OCI-LY7 (cell line): ENCODE data around the gene ISCU. TPM values are rescaled to one million over a fixed set of nuclear protein-coding genes. Genes with fewer than 3 reads are reported as not detected.

Source experiments
- BruUV-seq: library from RNA; stranded (reverse); fragments of 400-500 nt; replicated peaks from 2 replicates; lab custom pipeline; 2021; lab: Mats Ljungman, UMichigan
- CTCF ChIA-PET: fragments of 300-600 bp; sonication (Branson Sonifier 250); formaldehyde crosslinking; loops from one replicate; lab custom pipeline; 2022; ENCODE audit warnings: antibody characterized with exemption; ENCODE audit not compliant: unreplicated experiment; lab: Charles Lee
- POLR2A ChIA-PET: fragments of 300-600 bp; sonication (Branson Sonifier 250); formaldehyde crosslinking; loops from one replicate; lab custom pipeline; 2022; ENCODE audit warnings: antibody characterized with exemption; lab: Charles Lee
- DNase-seq: peaks from one replicate; pipeline ENCODE4 v3.0.0-alpha.2; 2015; ENCODE audit warnings: low spot score
- H2AFZ ChIP-seq: fragments of 200-600 bp; sonication (generic), shearing (Covaris generic); 2 replicates; pipeline ENCODE4 v1.6.1; 2014; ENCODE audit warnings: mild to moderate bottlenecking, antibody characterized with exemption, low read length, moderate library complexity
- H3K27ac ChIP-seq: fragments of 200-600 bp; sonication (generic); 2 replicates; pipeline ENCODE4 v1.5.1; 2014; ENCODE audit warnings: mixed run types, low read depth, mild to moderate bottlenecking, moderate library complexity, low read length, inconsistent platforms; ENCODE audit not compliant: poor library complexity, severe bottlenecking
- H3K36me3 ChIP-seq: fragments of 200-600 bp; sonication (generic); 2 replicates; pipeline ENCODE4 v1.6.1; 2014; ENCODE audit warnings: mild to moderate bottlenecking, antibody characterized with exemption, low read length, moderate library complexity, mixed read lengths; ENCODE audit not compliant: insufficient read depth
- H3K4me1 ChIP-seq: fragments of 200-600 bp; sonication (generic); 2 replicates; pipeline ENCODE4 v1.5.1; 2014; ENCODE audit warnings: mild to moderate bottlenecking, low read length; ENCODE audit not compliant: insufficient read depth, poor library complexity, severe bottlenecking
- H3K4me2 ChIP-seq: fragments of 200-600 bp; sonication (generic); 2 replicates; pipeline ENCODE4 v1.6.1; 2014; ENCODE audit warnings: mild to moderate bottlenecking, low read length
- H3K4me3 ChIP-seq: fragments of 200-600 bp; sonication (generic); 2 replicates; pipeline ENCODE4 v1.5.1; 2014; ENCODE audit warnings: mild to moderate bottlenecking, low read depth, low read length; ENCODE audit not compliant: poor library complexity, severe bottlenecking
- H3K79me2 ChIP-seq: fragments of 200-600 bp; sonication (generic); 2 replicates; pipeline ENCODE4 v1.6.1; 2016; ENCODE audit warnings: low read depth, mild to moderate bottlenecking, low read length, moderate library complexity, mixed read lengths; ENCODE audit not compliant: insufficient read depth
- H3K9me2 ChIP-seq: fragments of 200-600 bp; sonication (generic); 2 replicates; pipeline ENCODE4 v1.6.1; 2016; ENCODE audit warnings: mild to moderate bottlenecking, low read length, mixed read lengths; ENCODE audit not compliant: insufficient read depth
- H3K9me3 ChIP-seq: fragments of 200-600 bp; sonication (generic); 2 replicates; pipeline ENCODE4 v1.6.1; 2014; ENCODE audit warnings: mild to moderate bottlenecking, mixed run types, low read length, mixed read lengths
- H4K20me1 ChIP-seq: fragments of 200-600 bp; sonication (generic); 2 replicates; pipeline ENCODE4 v1.6.1; 2014; ENCODE audit warnings: mild to moderate bottlenecking, antibody characterized with exemption, low read length, moderate library complexity, mixed read lengths; ENCODE audit not compliant: insufficient read depth
- EZH2phosphoT487 ChIP-seq: fragments of 200-600 bp; sonication (generic); IDR thresholded peaks from 2 replicates; pipeline ENCODE4 v1.6.1; 2018; ENCODE audit warnings: low read depth, borderline replicate concordance, mild to moderate bottlenecking, mixed run types, antibody characterized with exemption, low read length, moderate library complexity, mixed read lengths
- intact Hi-C: fragments of 100-400 bp; cut with micrococcal nuclease; formaldehyde crosslinking; loops from one replicate; pipeline ENCODE4 v1.10.0; 2022; ENCODE audit not compliant: unreplicated experiment
- total RNA-seq, 2 experiments: library from RNA; depleted of rRNA in 1 of 2; stranded (reverse); fragments of >200 nt in 1 of 2; shearing (Covaris generic) in 1 of 2; gene quantifications; 2 replicates each; pipeline ENCODE4 v1.2.3, GENCODE V29; 2014 to 2022
- TF ChIP-seq, protein P1 (sequence below): fragments of 200-600 bp; sonication (generic); conservative IDR thresholded peaks from 2 replicates; pipeline ENCODE4 v1.5.1; 2014; ENCODE audit warnings: mild to moderate bottlenecking, antibody characterized with exemption, low read length, moderate library complexity, mixed read lengths

ISCU gene
- total RNA-seq, 2 experiments from 2014 or later: 123 to 146 TPM

DNA sequence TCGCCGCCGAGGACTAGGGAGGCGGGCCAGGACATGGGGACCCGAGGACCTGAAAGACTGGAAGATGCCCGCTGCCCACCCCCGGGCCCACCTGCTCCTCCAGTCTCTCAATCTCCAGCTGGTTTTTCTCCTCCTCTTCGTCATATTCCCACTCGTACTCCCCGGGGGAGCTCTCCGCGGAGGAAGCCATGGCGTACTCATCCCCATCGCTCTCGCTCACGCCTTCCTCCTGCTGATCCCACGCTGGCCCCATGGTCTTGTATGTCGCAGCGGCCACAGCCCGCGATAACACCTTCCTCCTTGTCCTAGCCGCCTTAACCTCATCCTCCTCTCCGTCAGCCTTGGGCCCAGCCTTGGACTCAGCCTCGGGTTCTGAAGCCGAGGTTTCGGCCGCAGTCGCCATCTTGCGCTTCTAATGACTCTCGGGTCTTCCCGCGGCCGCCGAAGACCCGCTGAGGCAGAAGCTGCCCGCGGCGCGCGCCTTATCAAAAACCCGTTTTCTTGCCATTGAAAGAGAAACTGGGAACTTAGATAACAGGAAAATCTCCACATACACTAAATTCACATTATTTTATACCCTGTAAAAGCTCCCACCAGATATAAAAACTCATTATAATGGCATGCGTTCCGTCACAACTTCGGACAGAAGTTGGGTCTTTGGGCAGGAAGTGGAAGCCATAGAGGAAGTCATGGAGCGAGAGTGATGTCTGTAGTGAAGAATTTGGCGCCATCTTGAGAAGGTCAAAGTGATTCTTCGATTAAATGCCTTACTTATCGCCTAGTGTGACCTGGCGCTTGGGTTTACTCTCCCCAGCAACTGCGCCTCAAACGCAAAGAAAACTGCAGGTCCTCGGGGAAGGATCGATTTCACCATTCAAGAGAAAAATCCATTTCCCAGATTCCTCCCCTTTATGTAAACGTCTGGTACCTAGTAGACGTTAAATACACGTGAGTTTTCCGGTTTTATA is 1.4 kb upstream of the ISCU start, which contains the start of gene SART3:
SART3 (minus strand) TSS at position 422 of the 968 bp plus-strand sequence; CDS start at position 403, 19 bp downstream.
- H3K79me2 ChIP-seq: peaks cover 82% of the 10 kb centered on the region
- peak within 1 kb of the TSS; percentile 82 for H3K27ac ChIP-seq
- peak within 1 kb of the TSS; percentile 59 for H2AFZ ChIP-seq
- ChIA-PET CTCF (interaction anchor here (0.5 kb wide), 1 partner anchor 21 kb away, joined by 4 read pairs; no protein-coding TSS in a partner anchor), POLR2A (interaction anchor here (0.5 to 15.0 kb wide), 10 partner anchors 8 to 536 kb away, joined by 3 to 309 read pairs (median 4); partner anchors contain the start of genes SELPLG and UNG)
- DNase-seq: peak; percentile 94
- BruUV-seq: no TSS peak
- no peaks in the 10 kb centered on the region for H3K9me2 ChIP-seq
- H3K4me3 ChIP-seq: peak within 1 kb of the TSS; percentile 79
- H3K4me1 ChIP-seq: peaks cover 59% of the 10 kb centered on the region
- peak within 1 kb of the TSS; percentile 85 for H3K4me2 ChIP-seq
- peaks cover 5% of the 10 kb centered on the region; the same call in 1 of the 2 replicates for H4K20me1 ChIP-seq
- TF ChIP-seq EZH2phosphoT487: no peak
- TF ChIP-seq, protein P1, sequence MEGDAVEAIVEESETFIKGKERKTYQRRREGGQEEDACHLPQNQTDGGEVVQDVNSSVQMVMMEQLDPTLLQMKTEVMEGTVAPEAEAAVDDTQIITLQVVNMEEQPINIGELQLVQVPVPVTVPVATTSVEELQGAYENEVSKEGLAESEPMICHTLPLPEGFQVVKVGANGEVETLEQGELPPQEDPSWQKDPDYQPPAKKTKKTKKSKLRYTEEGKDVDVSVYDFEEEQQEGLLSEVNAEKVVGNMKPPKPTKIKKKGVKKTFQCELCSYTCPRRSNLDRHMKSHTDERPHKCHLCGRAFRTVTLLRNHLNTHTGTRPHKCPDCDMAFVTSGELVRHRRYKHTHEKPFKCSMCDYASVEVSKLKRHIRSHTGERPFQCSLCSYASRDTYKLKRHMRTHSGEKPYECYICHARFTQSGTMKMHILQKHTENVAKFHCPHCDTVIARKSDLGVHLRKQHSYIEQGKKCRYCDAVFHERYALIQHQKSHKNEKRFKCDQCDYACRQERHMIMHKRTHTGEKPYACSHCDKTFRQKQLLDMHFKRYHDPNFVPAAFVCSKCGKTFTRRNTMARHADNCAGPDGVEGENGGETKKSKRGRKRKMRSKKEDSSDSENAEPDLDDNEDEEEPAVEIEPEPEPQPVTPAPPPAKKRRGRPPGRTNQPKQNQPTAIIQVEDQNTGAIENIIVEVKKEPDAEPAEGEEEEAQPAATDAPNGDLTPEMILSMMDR: no peak
- H3K9me3 ChIP-seq: no peaks in the 10 kb centered on the region
- peaks cover 51% of the 10 kb centered on the region for H3K36me3 ChIP-seq
- intact Hi-C loops: loop anchor here (1.0 to 5.0 kb wide), 4 partner anchors 20 to 501 kb away; partner anchors contain the start of genes FICD and SSH1

DNA sequence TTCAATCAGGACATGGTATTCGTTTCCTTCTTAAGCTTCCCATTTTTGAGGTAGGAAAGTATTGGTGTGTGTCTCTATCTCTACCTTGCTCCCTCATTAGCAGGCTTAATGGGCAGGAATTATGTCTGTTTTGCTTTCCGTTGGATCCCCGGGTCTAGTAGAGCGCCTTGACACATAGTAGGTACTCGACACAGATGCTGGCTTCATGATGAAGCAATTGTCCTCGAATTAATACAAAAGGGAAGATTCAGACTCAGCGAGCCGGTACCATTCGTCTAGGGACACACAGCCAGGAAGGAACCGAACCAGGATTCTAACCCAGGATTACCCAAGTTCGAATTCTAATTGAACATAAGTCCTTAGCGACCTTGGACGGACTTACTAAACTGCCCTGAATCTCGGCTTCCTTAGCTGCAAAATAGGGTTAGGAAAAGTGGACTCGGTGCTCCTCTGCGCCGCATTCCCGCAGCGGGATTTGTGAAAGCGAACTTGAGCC is 496 bp upstream of the ISCU start:
- Histone ChIP-seq H2AFZ (peak overlapping the region; percentile 59), H3K79me2 (peaks cover 74% of the 10 kb centered on the region), H3K4me3 (peak overlapping the region; percentile 79), H4K20me1 (peaks cover 5% of the 10 kb centered on the region; the same call in 1 of the 2 replicates), H3K4me2 (peak overlapping the region; percentile 85), H3K36me3 (peaks cover 51% of the 10 kb centered on the region), H3K4me1 (peaks cover 59% of the 10 kb centered on the region), H3K9me3 (no peaks in the 10 kb centered on the region), H3K9me2 (no peaks in the 10 kb centered on the region), H3K27ac (peak overlapping the region; percentile 82)
- POLR2A ChIA-PET: interaction anchor here (0.7 to 15.0 kb wide), 6 partner anchors 10 to 214 kb away, joined by 3 to 309 read pairs (median 4); partner anchors contain the start of gene SELPLG
- DNase-seq: no peak
- BruUV-seq: TSS peak; percentile 40
- TF ChIP-seq, protein P1: no peak
- TF ChIP-seq EZH2phosphoT487: no peak
- intact Hi-C loops: loop anchor here (1.0 to 5.0 kb wide), 6 partner anchors 21 to 531 kb away; partner anchors contain the start of genes ALKBH2, CORO1C, FICD and SSH1
- CTCF ChIA-PET: interaction anchor here (0.6 to 1.2 kb wide), 2 partner anchors 56 to 59 kb away, joined by 3 read pairs; no protein-coding TSS in a partner anchor
